Sigmoid colon (tissue), 4 donors: ENCODE measurements around the gene TPRA1.

Source experiments
- EP300 ChIP-seq, 4 donors: sonication (generic); formaldehyde crosslinking; IDR thresholded peaks; one replicate each; pipeline ENCODE4 v1.6.1; 2017; ENCODE audit warnings: antibody characterized with exemption in 4 of 4
- POLR2A ChIP-seq, 2 donors: fragments of 450-650 bp; IDR thresholded peaks; one replicate each; pipeline ENCODE4 v1.6.1; 2016; ENCODE audit warnings: antibody characterized with exemption in 2 of 2, mild to moderate bottlenecking in 2 of 2, moderate library complexity in 2 of 2
- POLR2AphosphoS5 ChIP-seq, 4 donors: sonication (generic); formaldehyde crosslinking; IDR thresholded peaks; one replicate each; pipeline ENCODE4 v1.6.1; 2017; ENCODE audit warnings: antibody characterized with exemption in 4 of 4
- TF ChIP-seq, protein P1 (sequence below), 4 experiments: fragments of 450-650 bp in 3 of 4; fragments of 200-600 bp in 1 of 4; IDR thresholded peaks; one replicate each; pipeline ENCODE4 v1.5.1; 2016 to 2019; ENCODE audit warnings: antibody characterized with exemption in 4 of 4, mild to moderate bottlenecking in 3 of 4, moderate library complexity in 2 of 4

GRCh38 chr3:127585163-127585812, 5.2 kb downstream of the TPRA1 start:
- TF ChIP-seq POLR2A (IDR thresholded peaks at IDR 0.05) (no peak), EP300 (IDR thresholded peaks at IDR 0.05) (no peak), POLR2AphosphoS5 (IDR thresholded peaks at IDR 0.05) (no peak)
- TF ChIP-seq, protein P1, sequence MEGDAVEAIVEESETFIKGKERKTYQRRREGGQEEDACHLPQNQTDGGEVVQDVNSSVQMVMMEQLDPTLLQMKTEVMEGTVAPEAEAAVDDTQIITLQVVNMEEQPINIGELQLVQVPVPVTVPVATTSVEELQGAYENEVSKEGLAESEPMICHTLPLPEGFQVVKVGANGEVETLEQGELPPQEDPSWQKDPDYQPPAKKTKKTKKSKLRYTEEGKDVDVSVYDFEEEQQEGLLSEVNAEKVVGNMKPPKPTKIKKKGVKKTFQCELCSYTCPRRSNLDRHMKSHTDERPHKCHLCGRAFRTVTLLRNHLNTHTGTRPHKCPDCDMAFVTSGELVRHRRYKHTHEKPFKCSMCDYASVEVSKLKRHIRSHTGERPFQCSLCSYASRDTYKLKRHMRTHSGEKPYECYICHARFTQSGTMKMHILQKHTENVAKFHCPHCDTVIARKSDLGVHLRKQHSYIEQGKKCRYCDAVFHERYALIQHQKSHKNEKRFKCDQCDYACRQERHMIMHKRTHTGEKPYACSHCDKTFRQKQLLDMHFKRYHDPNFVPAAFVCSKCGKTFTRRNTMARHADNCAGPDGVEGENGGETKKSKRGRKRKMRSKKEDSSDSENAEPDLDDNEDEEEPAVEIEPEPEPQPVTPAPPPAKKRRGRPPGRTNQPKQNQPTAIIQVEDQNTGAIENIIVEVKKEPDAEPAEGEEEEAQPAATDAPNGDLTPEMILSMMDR (IDR thresholded peaks at IDR 0.05): no peak
